Large intestine (tissue), 3 donors: ENCODE results near the gene RPL18. TPM values are rescaled to one million over a fixed set of nuclear protein-coding genes. Genes with fewer than 3 reads are reported as not detected.
A peak's percentile ranks its signal among the peaks of the same experiment; 100 is the strongest.

ENCODE experiments used
- DNase-seq, 2 donors: peaks; one replicate each; pipeline versions ENCODE4 v3.0.0 to v3.0.0-alpha.2; 2013
- H3K27ac ChIP-seq: one replicate; pipeline ENCODE4 v1.5.1; 2013; ENCODE audit warnings: low read length
- H3K27me3 ChIP-seq: 2 replicates; pipeline ENCODE4 v1.6.1; 2013; ENCODE audit warnings: low read length; ENCODE audit not compliant: control insufficient read depth, insufficient read depth
- H3K36me3 ChIP-seq: 2 replicates; pipeline ENCODE4 v1.6.1; 2013; ENCODE audit warnings: low read length; ENCODE audit not compliant: control insufficient read depth, insufficient read depth
- H3K4me1 ChIP-seq: one replicate; pipeline ENCODE4 v1.6.1; 2013; ENCODE audit warnings: low read length; ENCODE audit not compliant: control insufficient read depth, insufficient read depth
- H3K4me3 ChIP-seq: one replicate; pipeline ENCODE4 v1.5.1; 2013; ENCODE audit warnings: low read length
- H3K9me3 ChIP-seq: one replicate; pipeline ENCODE4 v1.6.1; 2013; ENCODE audit warnings: mild to moderate bottlenecking, low read depth, low read length, moderate library complexity; ENCODE audit not compliant: control insufficient read depth
- WGBS: methylation state at CpG from one replicate; pipeline ENCODE4 v1.1.5; 2013; ENCODE audit warnings: low lambda C conversion rate; ENCODE audit not compliant: insufficient coverage; 5-methylcytosine and 5-hydroxymethylcytosine counted together
- polyA plus RNA-seq: library from polyadenylated mRNA; unstranded; fragments of 120-200 nt; gene quantifications from one replicate; pipeline ENCODE4 v1.2.1, GENCODE V29; 2013

The RPL18 gene
- polyA plus RNA-seq, 1 donor = 2,091 TPM

DNA sequence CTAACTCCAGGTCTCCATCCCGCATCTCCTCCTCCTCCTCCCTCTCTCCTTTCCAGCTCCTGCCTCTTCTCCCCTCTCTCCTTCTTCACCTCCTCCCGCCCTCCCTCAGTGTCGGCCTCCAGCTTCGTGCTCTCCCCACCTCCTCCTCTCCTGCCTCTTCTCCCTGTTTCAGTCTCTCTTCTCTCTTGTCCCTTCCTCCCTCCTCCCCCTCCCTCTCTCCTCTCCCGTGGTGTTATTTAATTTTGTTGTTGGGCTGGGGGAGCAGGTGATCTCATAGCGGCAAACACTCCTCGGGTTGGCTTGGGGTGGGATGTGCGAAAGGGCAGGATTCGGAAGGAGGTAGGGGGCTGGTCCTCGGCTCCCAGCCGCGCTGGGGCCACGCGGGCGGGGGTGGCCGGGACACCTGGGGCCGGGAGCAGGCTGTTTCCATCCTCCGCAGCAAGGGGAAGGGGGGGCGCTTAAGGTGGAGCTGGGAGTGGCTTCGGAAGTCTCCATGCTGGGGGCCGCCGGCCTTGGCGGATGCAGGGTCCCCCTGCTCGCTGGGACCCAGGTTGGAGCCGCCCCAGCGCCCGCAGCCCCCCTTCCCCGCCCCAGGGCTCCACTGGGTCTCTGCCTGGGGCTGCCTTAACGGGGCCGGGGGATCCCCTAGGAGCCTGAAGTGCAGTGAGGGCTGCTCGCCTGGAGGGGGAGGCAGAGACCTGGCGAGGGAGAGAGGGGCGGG lies 27.2 kb upstream of the RPL18 start, which contains the start of gene CA11:
Gene CA11, minus strand, starts transcription at position 187 of the 721 bp plus-strand sequence. CDS start 555 bp downstream, outside the sequence.
- no peaks in the 10 kb centered on the region for H3K27me3 ChIP-seq
- 0% methylated on average over 4 of the region's 33 CpGs for WGBS
- peak within 1 kb of the TSS; percentile 67 for H3K27ac ChIP-seq
- H3K36me3 ChIP-seq = no peaks in the 10 kb centered on the region
- peak in 1 of 2 donors; percentile 85 for DNase-seq
- H3K9me3 ChIP-seq = no peaks in the 10 kb centered on the region
- peaks cover 14% of the 10 kb centered on the region for H3K4me1 ChIP-seq
- peak within 1 kb of the TSS; percentile 56 for H3K4me3 ChIP-seq

DNA sequence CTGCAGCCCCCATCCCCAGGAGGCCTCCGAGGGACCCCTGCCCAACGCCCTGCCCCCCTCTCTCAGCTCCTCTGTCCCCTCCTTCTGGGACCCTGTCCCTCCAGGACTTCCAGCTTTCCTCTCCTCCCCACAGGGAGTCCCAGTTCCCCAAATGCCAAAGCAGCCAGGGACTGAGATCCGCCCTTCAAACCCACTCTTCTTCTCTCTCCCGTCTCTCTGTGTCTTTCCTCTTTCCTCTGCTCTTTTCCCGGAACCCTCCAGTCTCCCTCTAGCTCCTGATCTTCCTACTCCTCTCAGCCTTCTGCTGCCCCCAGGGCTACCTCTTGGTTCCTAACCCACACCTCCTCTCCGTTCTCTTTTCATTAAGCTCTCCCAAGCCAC lies 26.6 kb upstream of the RPL18 start:
- H3K4me3 ChIP-seq = peak overlapping the region; percentile 56

DNA sequence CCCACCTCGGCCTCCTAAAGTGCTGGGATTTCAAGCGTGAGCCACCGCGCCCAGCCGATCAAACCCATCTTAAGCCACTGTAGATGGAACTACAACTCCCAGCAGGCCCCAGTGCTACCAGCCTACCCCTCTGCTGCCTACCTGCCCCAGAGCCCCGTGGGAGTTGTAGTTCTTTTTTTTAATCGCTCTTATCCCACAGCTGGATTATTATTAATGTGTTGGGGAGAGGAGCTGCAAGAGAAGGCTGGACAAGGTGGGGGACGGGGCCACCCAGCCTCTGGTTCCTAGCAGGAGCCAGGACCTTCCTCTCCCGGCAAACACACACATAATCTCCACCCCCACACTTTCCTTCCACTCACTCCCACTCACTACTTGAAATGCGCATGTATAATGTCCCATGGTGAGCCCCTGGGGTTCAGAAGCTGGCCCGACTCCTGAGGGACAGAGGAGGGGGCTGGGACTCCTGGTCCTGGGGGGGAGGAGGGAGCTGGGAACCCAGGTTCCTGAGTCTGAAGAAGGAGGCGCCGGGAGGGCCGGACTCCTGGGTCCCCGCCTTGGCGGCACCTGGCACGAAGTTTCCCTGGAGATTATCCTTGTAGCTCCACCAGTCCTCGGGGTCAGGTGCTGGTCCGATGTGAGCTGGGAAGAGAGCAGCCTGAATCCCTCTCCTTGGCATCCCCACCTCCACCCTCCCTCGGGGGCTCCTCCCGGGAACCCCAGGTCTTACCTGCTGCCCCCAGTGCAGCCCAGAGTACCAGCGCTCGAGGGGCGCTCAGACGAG lies 26.1 kb upstream of the RPL18 start:
- Histone ChIP-seq H3K27ac (peak overlapping the region; percentile 67), H3K27me3 (no peaks in the 10 kb centered on the region), H3K4me3 (peak overlapping the region; percentile 56), H3K36me3 (no peaks in the 10 kb centered on the region), H3K9me3 (no peaks in the 10 kb centered on the region), H3K4me1 (peaks cover 14% of the 10 kb centered on the region)
- WGBS = no CpG with 5 or more reads among the region's 25 CpGs
- DNase-seq = peak in 1 of 2 donors; percentile 77

More for the DNA sequence above, 26.6 kb upstream of the RPL18 start:
- peak in 1 of 2 donors; percentile 41 for DNase-seq
- Histone ChIP-seq H3K4me1 (peaks cover 14% of the 10 kb centered on the region), H3K27ac (peak overlapping the region; percentile 67), H3K9me3 (no peaks in the 10 kb centered on the region), H3K27me3 (no peaks in the 10 kb centered on the region), H3K36me3 (no peaks in the 10 kb centered on the region)
- WGBS = 0% methylated on average over 3 of the region's 6 CpGs

DNA sequence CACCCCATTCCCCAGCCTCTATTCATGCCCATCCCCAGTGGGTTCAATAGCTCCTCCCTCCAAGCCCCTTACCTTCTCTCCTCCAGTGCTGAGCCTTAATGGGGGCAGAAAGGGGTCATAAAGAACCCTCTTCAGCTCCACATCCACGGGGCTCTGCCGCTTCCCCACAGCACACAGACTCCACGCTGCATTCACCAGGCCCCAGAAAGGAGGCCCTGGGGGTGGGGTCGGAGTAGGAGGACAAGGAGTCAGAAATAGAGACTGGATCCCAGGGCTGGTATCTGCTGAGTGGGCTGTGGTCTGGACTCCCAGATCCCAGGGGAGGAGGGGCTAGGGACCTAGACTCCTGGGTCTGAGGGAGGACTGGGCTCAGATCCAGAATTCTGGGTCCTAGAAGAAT lies 25.4 kb upstream of the RPL18 start:
- no peak overlapping the region for H3K4me3 ChIP-seq
- H3K27ac ChIP-seq = no peak overlapping the region
- DNase-seq = no peak
- H3K36me3 ChIP-seq = no peaks in the 10 kb centered on the region
- peaks cover 14% of the 10 kb centered on the region for H3K4me1 ChIP-seq
- H3K27me3 ChIP-seq = no peaks in the 10 kb centered on the region
- H3K9me3 ChIP-seq = no peaks in the 10 kb centered on the region
- WGBS = no CpG with 5 or more reads among the region's 4 CpGs

DNA sequence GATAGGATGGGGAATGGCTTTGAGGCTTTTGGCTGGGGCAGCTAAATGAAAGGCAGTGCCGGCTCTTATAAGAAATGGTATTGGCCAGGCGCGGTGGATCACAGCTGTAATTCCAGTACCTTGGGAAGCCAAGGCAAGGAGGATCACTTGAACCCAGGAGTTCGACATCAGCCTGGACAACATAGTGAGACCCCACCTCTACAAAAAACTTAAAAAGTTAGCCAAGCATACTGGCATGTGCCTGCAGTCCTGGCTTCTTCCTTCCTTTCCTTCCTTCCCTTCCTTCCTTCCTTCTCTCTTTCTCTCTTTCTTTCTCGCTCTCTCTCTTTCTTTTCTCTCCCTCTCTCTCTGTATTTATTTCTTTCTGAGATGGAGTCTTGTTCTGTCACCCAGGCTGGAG lies 23.9 kb upstream of the RPL18 start:
- Histone ChIP-seq H3K36me3 (no peaks in the 10 kb centered on the region), H3K4me3 (no peak overlapping the region), H3K4me1 (peaks cover 22% of the 10 kb centered on the region), H3K27me3 (no peaks in the 10 kb centered on the region), H3K9me3 (no peaks in the 10 kb centered on the region), H3K27ac (no peak overlapping the region)
- 90% methylated on average over 1 of the region's 5 CpGs for WGBS
- no peak for DNase-seq

DNA sequence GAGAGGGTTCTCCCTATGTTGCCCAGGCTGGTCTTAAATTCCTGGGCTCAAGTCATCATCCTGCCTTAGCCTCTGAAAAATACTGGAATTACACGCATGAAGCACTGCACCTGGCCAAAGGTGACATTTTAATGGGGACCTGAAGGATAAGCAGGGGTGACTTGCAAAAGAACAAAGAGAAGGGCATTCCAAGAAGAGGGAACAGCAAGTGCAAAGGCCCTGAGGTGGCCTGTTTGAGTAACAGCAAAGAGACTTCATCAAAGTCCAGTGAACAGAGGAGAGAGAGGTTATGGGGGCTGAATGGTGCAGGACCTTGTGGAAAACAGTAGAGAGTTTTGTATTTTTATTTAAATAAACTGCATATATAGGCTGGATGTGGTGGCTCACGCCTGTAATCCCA lies 22.9 kb upstream of the RPL18 start:
- DNase-seq = no peak
- Histone ChIP-seq H3K4me1 (peaks cover 22% of the 10 kb centered on the region), H3K36me3 (no peaks in the 10 kb centered on the region), H3K27me3 (no peaks in the 10 kb centered on the region), H3K4me3 (no peak overlapping the region), H3K9me3 (no peaks in the 10 kb centered on the region), H3K27ac (no peak overlapping the region)
- 100% methylated on average over 1 of the region's 2 CpGs for WGBS

DNA sequence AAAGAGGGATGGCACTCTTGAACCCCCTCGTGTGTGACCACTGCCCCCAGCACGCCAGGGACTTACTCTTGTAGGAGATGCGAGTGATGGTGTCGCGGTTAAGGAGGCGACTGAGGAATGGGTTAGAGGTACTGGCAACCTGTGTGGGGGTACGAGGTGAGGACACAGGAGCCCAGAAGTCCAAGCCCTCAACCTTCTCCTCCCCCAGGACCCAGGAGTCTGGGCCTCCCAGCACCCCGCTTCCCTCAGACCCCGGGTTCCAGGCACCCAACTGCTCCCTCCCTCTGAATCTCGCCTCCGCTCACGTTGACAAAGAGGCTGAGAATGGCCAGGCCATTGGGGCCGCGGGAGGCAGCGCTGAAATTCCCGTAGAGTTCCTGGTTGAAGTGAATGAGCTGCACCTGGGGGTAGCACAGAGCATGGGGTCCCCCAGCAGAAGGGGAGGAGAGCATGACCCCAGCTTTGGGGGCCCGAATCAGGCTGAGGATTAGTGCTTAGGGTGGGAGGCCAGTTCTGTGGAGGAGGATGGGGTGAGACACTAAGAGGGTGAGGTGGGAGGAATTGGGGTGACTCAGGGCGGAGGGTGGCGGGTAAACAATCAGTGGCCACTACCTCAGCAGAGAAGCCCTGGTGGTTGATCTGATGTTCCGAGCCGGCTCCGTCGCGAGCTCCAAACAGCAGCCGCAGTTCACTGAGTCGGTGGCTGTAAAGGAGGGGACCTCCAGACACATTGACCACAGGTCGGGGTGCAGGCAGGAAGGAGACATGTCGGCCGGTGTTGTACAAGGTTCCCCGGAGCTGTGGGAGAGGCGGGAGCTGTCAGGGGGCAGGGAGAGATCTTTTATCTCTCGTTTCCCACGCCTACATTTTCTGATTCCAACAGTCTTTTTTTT lies 20.8 kb upstream of the RPL18 start:
- no peaks in the 10 kb centered on the region for H3K36me3 ChIP-seq
- no peak overlapping the region for H3K27ac ChIP-seq
- H3K9me3 ChIP-seq = no peaks in the 10 kb centered on the region
- no peaks in the 10 kb centered on the region for H3K27me3 ChIP-seq
- peaks cover 21% of the 10 kb centered on the region for H3K4me1 ChIP-seq
- peak overlapping the region; percentile 19 for H3K4me3 ChIP-seq
- WGBS = no CpG with 5 or more reads among the region's 33 CpGs
- peak in 1 of 2 donors; percentile 64 for DNase-seq

DNA sequence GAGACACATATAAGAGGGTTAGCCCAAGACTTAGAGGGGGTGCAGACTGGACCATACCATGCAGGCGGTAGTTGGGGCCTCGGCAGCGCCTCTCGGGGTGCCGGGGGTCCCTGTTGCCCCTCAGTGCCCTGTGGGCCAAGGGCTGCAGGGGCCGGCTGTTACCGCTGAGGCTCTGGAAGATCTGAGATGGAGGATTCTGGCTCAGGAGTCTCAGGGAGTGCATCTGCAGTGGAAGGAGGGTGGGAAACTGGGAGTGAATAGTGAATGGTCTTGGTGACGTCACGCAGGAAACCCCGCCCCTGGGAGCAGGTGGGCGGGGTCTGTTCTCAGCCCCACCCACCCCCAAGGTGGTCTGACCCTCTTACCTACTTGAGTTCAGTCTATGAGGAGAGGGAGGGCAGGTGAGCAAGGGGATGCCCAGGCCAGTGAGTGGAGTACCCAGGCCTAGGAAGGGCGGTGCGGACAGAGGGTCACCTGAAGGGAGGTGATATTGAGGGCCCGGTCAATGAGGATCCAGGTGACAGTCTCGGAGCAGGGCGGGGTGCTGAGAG lies 19.9 kb upstream of the RPL18 start:
- peak in 1 of 2 donors; percentile 29 for DNase-seq
- no peak overlapping the region for H3K4me3 ChIP-seq
- no CpG with 5 or more reads among the region's 16 CpGs for WGBS

DNA sequence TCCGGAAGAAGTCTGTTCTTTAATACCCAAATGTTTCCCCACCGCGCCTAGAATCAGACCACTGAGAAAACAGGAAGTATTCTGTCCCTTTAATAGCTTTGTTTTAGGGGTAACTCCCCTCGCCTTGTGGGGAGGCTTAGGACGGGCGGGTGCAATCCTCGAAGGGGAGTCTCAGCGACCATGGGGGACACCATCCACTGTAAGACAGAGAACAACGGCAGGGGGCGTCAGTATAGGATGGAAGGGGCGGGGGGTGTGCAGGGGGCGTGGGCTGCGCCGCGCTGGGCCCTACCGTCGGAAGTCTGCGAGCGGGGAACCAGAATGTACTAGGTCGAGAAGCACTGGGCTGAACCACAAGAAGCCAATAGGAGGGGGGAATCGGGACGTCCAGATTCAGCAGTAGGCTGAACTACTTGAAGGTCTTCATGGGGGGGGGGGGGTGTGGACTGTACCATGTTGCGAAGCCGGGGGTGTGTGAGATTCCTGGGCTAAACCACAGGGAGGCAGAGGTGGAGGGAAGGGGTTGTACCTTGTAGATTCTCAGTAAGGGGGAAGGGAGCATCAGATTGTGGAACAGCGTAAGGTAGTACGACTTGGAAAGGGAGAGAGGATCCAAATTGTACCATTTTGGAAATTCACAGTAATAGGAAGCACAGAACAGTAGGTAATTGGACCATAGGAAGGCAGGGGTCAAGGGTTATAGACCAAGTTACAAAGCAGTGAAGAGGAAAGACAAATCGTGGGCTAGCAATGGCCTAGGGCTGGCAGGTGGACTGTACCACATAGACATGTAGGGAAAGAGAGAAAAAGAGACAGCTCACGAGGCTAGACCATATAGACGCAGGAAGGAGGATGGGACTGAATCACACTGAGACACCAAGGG lies 19.2 kb upstream of the RPL18 start:
- Histone ChIP-seq H3K27ac (peak overlapping the region; percentile 87), H3K9me3 (no peaks in the 10 kb centered on the region), H3K4me1 (peaks cover 31% of the 10 kb centered on the region), H3K36me3 (no peaks in the 10 kb centered on the region), H3K27me3 (no peaks in the 10 kb centered on the region), H3K4me3 (peak overlapping the region; percentile 71)
- peak; percentile 92 to 95 for DNase-seq
- no CpG with 5 or more reads among the region's 29 CpGs for WGBS

More for the DNA sequence above, 19.9 kb upstream of the RPL18 start:
- Histone ChIP-seq H3K36me3 (no peaks in the 10 kb centered on the region), H3K27me3 (no peaks in the 10 kb centered on the region), H3K27ac (peak overlapping the region; percentile 87), H3K4me1 (peaks cover 24% of the 10 kb centered on the region), H3K9me3 (no peaks in the 10 kb centered on the region)
